ENCODE measurements around the gene NVL. TPM values are rescaled to one million over a fixed set of nuclear protein-coding genes. Genes with fewer than 3 reads are reported as not detected.

The NVL gene
- total RNA-seq, 2 experiments from 2014 or later, result 38.8 to 45.6 TPM

DNA sequence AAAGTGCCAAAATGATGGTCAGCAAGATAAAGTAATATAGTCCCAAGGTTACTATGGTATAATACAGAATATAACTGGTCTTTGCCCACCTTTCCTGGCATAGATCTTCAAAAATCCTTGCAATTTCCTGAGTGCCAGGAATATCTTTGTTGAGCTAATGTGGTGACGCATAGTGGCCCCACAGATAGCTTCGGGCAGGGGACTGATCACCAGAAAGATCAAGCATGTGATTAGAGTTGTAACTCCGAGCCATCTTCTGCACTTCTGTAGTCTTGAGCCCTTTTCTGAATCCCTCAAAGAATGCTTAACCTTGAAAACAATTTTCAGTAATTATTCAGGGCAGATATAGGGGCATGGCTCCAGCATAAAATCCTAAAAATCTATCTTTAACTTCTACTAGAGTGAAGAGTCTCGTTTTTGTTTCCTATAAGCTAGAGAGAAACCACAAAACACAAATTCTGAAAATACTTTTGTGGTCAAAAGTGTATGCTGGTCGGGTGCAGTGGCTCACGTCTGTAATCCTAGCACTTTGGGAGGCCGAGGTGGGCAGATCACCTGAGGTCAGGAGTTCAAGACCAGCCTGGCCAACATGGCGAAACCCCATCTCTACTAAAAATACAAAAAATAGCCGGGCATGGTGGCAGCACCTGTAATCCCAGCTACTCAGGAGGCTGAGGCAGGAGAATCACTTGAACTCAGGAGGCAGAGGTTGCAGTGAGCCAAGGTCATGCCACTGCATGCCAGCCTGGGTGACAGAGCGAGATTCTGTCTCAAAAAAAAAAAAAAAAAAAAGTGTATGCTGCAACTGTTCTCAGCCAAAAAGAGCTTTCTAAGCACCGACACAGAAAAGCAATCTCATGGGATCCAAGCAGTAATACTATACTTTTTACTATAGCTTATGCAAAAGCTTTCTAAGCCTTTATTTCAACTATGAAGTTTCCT is 62.8 kb downstream of the NVL start:
- Mint-ChIP-seq H3K4me3 (peak overlapping the region; percentile 2), H3K4me1 (peaks cover 53% of the 10 kb centered on the region), H3K36me3 (ENCODE audit: low read depth) (peaks cover 62% of the 10 kb centered on the region), H3K27ac (peak overlapping the region; percentile 73), H3K9me3 (no peaks in the 10 kb centered on the region), H3K27me3 (no peaks in the 10 kb centered on the region)
- ChIA-PET POLR2A (interaction anchor here (0.6 to 1.7 kb wide), 6 partner anchors 10 to 231 kb away, joined by 3 to 4 read pairs (median 3); partner anchors contain the start of gene DEGS1), CTCF (interaction anchor here (0.7 to 1.0 kb wide), 2 partner anchors 25 to 166 kb away, joined by 3 to 4 read pairs; no protein-coding TSS in a partner anchor)
- no peak for DNase-seq

- POLR2A ChIA-PET, result interaction anchor here (1.0 to 1.7 kb wide), 4 partner anchors 10 to 232 kb away, joined by 3 to 4 read pairs (median 4); partner anchors contain the start of gene DEGS1
- Mint-ChIP-seq H3K27ac (peak overlapping the region; percentile 73), H3K4me3 (no peak overlapping the region), H3K4me1 (peaks cover 61% of the 10 kb centered on the region), H3K36me3 (ENCODE audit: low read depth) (peaks cover 63% of the 10 kb centered on the region), H3K9me3 (no peaks in the 10 kb centered on the region), H3K27me3 (no peaks in the 10 kb centered on the region)
- no peak for DNase-seq
- CTCF ChIA-PET, result interaction anchor here (0.6 kb wide), 1 partner anchor 191 kb away, joined by 3 read pairs; no protein-coding TSS in a partner anchor
Observed at GRCh38 chr1:224266105-224266914, 63.7 kb downstream of the NVL start.

DNA sequence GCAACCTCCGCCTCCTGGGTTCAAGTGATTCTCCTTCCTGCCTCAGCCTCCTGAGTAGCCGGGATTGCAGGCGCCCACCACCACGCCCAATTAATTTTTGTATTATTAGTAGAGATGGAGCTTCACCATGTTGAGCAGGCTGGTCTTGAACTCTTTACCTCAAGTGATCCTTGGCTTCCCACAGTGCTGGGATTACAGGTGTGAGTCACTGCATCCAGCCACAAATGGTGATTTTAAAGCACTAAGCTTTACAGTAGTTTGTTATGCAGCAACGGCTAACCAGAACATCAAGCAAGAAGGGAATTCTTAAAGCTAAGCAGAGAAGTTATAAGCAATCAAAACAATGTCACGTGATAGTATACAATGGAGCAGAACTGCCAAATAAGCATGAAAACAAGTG is 65.7 kb downstream of the NVL start:
- Mint-ChIP-seq H3K9me3 (no peaks in the 10 kb centered on the region), H3K36me3 (ENCODE audit: low read depth) (peaks cover 64% of the 10 kb centered on the region), H3K4me3 (no peak overlapping the region), H3K27me3 (no peaks in the 10 kb centered on the region), H3K4me1 (peaks cover 65% of the 10 kb centered on the region), H3K27ac (no peak overlapping the region)
- no peak for DNase-seq
- ChIA-PET POLR2A (interaction anchor here (1.4 kb wide), 1 partner anchor 14 kb away, joined by 3 read pairs; no protein-coding TSS in a partner anchor), CTCF (no interaction called here)

DNA sequence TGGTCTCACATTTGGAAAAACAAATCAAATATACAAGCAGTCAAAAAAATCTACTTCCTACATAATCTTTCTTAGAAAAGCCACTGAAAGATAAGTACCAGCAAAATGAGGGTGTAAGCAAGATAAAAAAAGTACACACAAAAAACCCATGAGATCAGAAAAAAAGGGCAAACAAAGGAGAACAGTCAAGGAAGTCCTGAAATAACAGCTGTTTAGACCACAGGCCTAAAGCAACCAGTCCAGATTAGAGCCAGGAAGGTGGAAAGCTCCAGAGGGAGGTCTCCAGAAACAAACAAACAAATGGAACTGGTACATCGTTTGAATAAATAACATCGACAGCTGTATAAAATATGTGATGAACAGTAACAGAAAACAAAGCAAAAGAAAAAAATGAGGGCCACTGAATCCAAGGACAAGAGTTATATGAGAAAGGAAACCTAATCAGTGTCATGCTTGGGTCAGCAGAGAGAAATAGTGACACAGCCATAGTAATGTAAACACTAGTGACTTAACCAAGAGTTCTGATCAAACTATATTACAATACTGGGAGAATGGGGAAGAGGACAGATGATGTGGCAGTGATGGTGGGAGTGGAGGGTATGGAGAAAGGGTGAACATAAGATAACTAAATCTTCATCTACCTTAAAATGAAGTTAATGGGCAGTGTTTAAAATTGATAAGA is 67.5 kb downstream of the NVL start:
- H3K4me3 Mint-ChIP-seq, result peak overlapping the region; percentile 27
- H3K27ac Mint-ChIP-seq, result peak overlapping the region; percentile 89
- ChIA-PET POLR2A (interaction anchor here (1.0 to 5.2 kb wide), 5 partner anchors 17 to 93 kb away, joined by 3 to 21 read pairs (median 4); partner anchors contain the start of gene DEGS1), CTCF (interaction anchor here (0.6 to 1.3 kb wide), 2 partner anchors 25 to 195 kb away, joined by 3 read pairs; no protein-coding TSS in a partner anchor)
- no peaks in the 10 kb centered on the region for H3K9me3 Mint-ChIP-seq
- H3K4me1 Mint-ChIP-seq, result peaks cover 55% of the 10 kb centered on the region
- peaks cover 53% of the 10 kb centered on the region for H3K36me3 Mint-ChIP-seq (ENCODE audit: low read depth)
- DNase-seq, result no peak
- no peaks in the 10 kb centered on the region for H3K27me3 Mint-ChIP-seq

- Mint-ChIP-seq H3K9me3 (no peaks in the 10 kb centered on the region), H3K27me3 (no peaks in the 10 kb centered on the region), H3K4me1 (peaks cover 36% of the 10 kb centered on the region), H3K27ac (no peak overlapping the region), H3K36me3 (ENCODE audit: low read depth) (peaks cover 40% of the 10 kb centered on the region), H3K4me3 (no peak overlapping the region)
- POLR2A ChIA-PET, result interaction anchor here (0.8 to 5.2 kb wide), 3 partner anchors 9 to 415 kb away, joined by 3 to 21 read pairs (median 3); partner anchors contain the start of gene DEGS1
- DNase-seq, result no peak
- CTCF ChIA-PET, result interaction anchor here (0.7 kb wide), 1 partner anchor 67 kb away, joined by 3 read pairs; no protein-coding TSS in a partner anchor
Observed at GRCh38 chr1:224259986-224260385, 70.0 kb downstream of the NVL start.

DNA sequence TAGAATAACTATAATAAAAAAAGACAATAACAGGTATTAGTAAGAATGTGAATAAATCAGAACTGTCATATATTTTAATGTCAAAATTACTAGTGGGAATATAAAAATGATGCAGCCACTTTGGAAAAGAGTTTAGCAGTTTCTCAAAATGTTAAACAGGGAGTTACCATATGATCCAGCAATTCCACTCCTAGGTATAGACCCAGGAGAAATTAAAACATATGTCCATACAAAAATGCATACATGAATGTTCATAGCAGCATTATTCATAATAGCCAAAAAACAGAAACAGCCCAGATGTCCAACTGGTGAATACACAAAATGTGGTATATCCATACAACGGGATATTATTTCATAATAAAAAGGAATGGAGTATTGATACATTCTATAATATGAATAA is 71.6 kb downstream of the NVL start:
- H3K27me3 Mint-ChIP-seq, result no peaks in the 10 kb centered on the region
- H3K4me3 Mint-ChIP-seq, result no peak overlapping the region
- DNase-seq, result no peak
- H3K9me3 Mint-ChIP-seq, result no peaks in the 10 kb centered on the region
- ChIA-PET CTCF (no interaction called here), POLR2A (no interaction called here)
- no peak overlapping the region for H3K27ac Mint-ChIP-seq
- H3K36me3 Mint-ChIP-seq (ENCODE audit: low read depth), result peaks cover 28% of the 10 kb centered on the region
- peaks cover 28% of the 10 kb centered on the region for H3K4me1 Mint-ChIP-seq

DNA sequence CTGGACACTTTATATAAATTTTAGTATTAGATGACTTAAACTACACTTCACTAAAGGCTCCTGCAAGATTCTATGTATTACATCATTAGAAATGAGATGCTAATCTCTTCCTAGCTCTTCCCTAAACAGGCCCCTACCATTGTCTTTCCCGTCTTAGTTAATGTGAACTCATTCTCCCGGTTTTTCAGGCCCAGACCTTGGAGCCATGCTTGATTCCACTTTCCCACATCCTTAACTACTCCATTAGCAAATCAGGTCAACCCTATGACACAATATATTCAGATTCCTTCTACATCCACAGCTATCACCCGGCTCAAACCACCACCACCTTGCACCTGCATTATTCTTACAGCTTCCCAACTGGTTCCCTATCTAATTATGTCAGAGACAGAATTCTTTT is 73.3 kb downstream of the NVL start:
- H3K27me3 Mint-ChIP-seq, result no peaks in the 10 kb centered on the region

GRCh38 chr1:224253721-224254120 is 76.3 kb downstream of the NVL start:
- Mint-ChIP-seq H3K27ac (peak overlapping the region; percentile 32), H3K27me3 (no peaks in the 10 kb centered on the region), H3K4me1 (peaks cover 7% of the 10 kb centered on the region), H3K4me3 (no peak overlapping the region), H3K9me3 (no peaks in the 10 kb centered on the region), H3K36me3 (ENCODE audit: low read depth) (peaks cover 12% of the 10 kb centered on the region)
- ChIA-PET POLR2A (no interaction called here), CTCF (interaction anchor here (0.7 to 1.6 kb wide), 2 partner anchors 8 to 101 kb away, joined by 3 to 4 read pairs; no protein-coding TSS in a partner anchor)
- DNase-seq, result no peak

More for the DNA sequence above, 73.3 kb downstream of the NVL start:
- DNase-seq, result no peak
- Mint-ChIP-seq H3K27ac (no peak overlapping the region), H3K4me1 (peaks cover 14% of the 10 kb centered on the region), H3K9me3 (no peaks in the 10 kb centered on the region), H3K36me3 (ENCODE audit: low read depth) (peaks cover 19% of the 10 kb centered on the region), H3K4me3 (no peak overlapping the region)
- POLR2A ChIA-PET, result interaction anchor here (0.9 to 1.5 kb wide), 3 partner anchors 11 to 74 kb away, joined by 3 to 4 read pairs (median 3); partner anchors contain the start of genes DEGS1 and NVL
- CTCF ChIA-PET, result no interaction called here

DNA sequence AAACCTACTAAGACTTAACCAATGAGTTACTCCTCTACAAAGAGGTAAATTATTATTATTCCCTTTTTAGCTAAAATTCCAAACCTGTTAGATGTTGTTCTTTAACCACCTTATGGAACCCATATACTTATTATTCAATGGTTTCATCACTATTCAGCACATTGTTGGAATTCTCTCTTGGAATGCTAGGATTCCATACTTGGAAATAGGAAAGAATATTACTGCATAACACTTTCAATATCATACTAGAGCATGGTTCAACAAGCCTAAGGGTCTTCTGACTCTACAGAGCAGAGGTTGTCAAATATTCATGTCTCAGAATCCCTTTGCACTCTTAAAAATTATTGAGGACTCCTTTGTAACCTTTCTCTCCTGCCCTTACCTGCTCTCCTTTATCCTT is 77.5 kb downstream of the NVL start:
- Mint-ChIP-seq H3K36me3 (ENCODE audit: low read depth) (peaks cover 20% of the 10 kb centered on the region), H3K27me3 (no peaks in the 10 kb centered on the region), H3K4me1 (peaks cover 11% of the 10 kb centered on the region), H3K4me3 (no peak overlapping the region), H3K27ac (no peak overlapping the region), H3K9me3 (no peaks in the 10 kb centered on the region)
- CTCF ChIA-PET, result interaction anchor here (1.6 kb wide), 1 partner anchor 136 kb away, joined by 3 read pairs; no protein-coding TSS in a partner anchor
- DNase-seq, result no peak
- POLR2A ChIA-PET, result no interaction called here

DNA sequence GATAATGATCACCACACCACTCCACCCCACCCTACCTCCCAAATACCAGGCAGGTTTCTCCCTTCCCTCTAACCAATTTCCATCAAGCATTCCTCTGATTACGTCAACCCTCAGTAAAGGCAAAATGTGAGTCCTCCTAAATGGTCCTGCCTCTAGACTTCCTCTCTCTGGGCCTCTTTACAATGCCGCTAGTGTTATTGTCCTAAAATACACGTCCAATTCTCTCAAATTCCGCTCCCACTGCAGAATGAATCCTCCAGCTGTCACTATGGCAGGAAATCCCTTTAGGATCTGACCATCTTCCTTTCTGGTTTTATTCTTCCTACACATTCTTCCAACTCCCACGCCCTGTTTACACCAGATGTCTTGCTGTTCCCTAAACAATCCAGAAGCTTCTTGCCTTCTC is 78.2 kb downstream of the NVL start:
- DNase-seq, result no peak
- Mint-ChIP-seq H3K27ac (no peak overlapping the region), H3K36me3 (ENCODE audit: low read depth) (peaks cover 20% of the 10 kb centered on the region), H3K27me3 (no peaks in the 10 kb centered on the region), H3K4me1 (peaks cover 10% of the 10 kb centered on the region), H3K9me3 (no peaks in the 10 kb centered on the region), H3K4me3 (no peak overlapping the region)
- POLR2A ChIA-PET, result no interaction called here
- CTCF ChIA-PET, result interaction anchor here (1.6 kb wide), 1 partner anchor 135 kb away, joined by 3 read pairs; no protein-coding TSS in a partner anchor

DNA sequence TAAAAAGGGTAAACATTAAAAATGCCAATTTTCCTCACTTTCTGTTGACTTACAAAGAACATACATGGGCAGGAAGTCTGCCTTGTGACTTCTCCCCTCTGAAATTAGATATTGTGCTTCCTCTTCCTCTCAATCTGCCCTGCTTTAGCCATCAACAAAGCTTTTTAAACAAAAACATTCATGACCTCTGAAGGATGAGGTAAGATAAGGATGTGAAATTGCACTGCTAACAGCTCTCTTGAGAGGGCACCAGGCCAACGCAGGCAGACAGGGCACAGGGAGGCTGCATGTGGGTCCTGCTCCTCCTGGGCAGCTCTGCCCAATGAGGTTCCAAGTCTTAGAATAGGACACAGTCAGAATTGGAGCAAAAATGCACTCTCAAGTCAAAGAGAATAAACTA is 84.8 kb downstream of the NVL start:
- Mint-ChIP-seq H3K4me3 (no peak overlapping the region), H3K27me3 (no peaks in the 10 kb centered on the region), H3K9me3 (no peaks in the 10 kb centered on the region), H3K27ac (peak overlapping the region; percentile 88), H3K36me3 (ENCODE audit: low read depth) (peaks cover 38% of the 10 kb centered on the region), H3K4me1 (peaks cover 23% of the 10 kb centered on the region)
- POLR2A ChIA-PET, result interaction anchor here (1.0 to 2.2 kb wide), 6 partner anchors 10 to 85 kb away, joined by 3 to 10 read pairs (median 6); partner anchors contain the start of genes DEGS1 and NVL
- CTCF ChIA-PET, result interaction anchor here (0.7 to 1.1 kb wide), 3 partner anchors 8 to 85 kb away, joined by 3 to 4 read pairs (median 3); partner anchors contain the start of gene NVL
- DNase-seq, result peak; percentile 60

DNA sequence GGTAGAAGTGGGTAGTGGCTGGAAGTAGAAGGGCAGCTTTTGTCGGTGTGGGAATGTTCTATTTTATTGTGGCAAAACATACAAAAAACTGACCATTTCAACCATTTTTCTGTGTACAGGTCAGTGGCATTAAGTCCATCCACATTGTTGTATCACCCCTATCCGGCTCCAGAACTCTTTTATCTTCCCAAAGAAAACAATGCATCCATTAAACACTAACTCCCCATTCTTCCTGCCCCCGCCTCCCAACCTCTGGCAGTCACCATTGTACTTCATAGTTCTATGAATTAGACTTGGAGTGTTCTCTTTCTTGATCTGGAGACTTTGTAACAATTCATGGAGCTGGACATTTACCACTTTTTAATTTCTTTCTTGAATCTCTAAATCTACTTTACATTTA is 91.2 kb downstream of the NVL start:
- Mint-ChIP-seq H3K4me1 (no peaks in the 10 kb centered on the region), H3K4me3 (no peak overlapping the region), H3K27ac (no peak overlapping the region), H3K9me3 (no peaks in the 10 kb centered on the region), H3K36me3 (ENCODE audit: low read depth) (peaks cover 30% of the 10 kb centered on the region), H3K27me3 (no peaks in the 10 kb centered on the region)
- ChIA-PET POLR2A (interaction anchor here (1.3 kb wide), 1 partner anchor 31 kb away, joined by 3 read pairs; no protein-coding TSS in a partner anchor), CTCF (no interaction called here)
- no peak for DNase-seq

Measured in activated CD4-positive, alpha-beta memory T cell treated with anti-CD3 and anti-CD28 coated beads, Interleukin-2, amount 10 ng/mL, durations not matched to agents 7 days and 5 days (primary cell).